HepG2 (cell line): ENCODE results near the gene RPGRIP1. TPM values are rescaled to one million over a fixed set of nuclear protein-coding genes. Genes with fewer than 3 reads are reported as not detected.

Source experiments
- ATAC-seq: fragments of 200-7000 bp; cut with Tn5 transposase; 3 replicates; pipeline ENCODE4 v1.9.1; 2020; ENCODE audit warnings: mild to moderate bottlenecking, moderate library complexity
- BruUV-seq: library from RNA; stranded (reverse); fragments of 400-500 nt; replicated peaks from 2 replicates; lab custom pipeline; 2021; lab: Mats Ljungman, UMichigan
- CTCF ChIA-PET: fragments of 300-600 bp; formaldehyde crosslinking; extraction: SDS; loops from one replicate; lab custom pipeline; 2021; ENCODE audit warnings: low total read pairs, inconsistent platforms, low intra/inter-chr PET ratio; lab: Yijun Ruan, JAX
- POLR2A ChIA-PET: fragments of 350-600 bp; sonication (Branson Sonifier 250); formaldehyde crosslinking; loops from one replicate; lab custom pipeline; 2020; ENCODE audit warnings: antibody characterized with exemption, inconsistent platforms; lab: Yijun Ruan, JAX
- DNase-seq: peaks from one replicate; pipeline ENCODE4 v3.0.0-alpha.2; 2015; ENCODE audit warnings: low spot score
- FAIRE-seq: peaks from 3 replicates; lab custom pipeline; 2011; peaks lifted over from hg19 to GRCh38; lab: Jason Lieb, UNC
- H2AFZ ChIP-seq: one replicate; pipeline ENCODE4 v1.6.1; 2011; ENCODE audit warnings: low read length, inconsistent platforms
- H3K27ac ChIP-seq: fragments of 300-600 bp; 3 replicates; pipeline ENCODE4 v1.8.0; 2011; ENCODE audit warnings: mixed run types, mild to moderate bottlenecking, mixed read lengths, low read length, inconsistent platforms; ENCODE audit not compliant: insufficient read depth; ENCODE audit errors: extremely low read length
- H3K27me3 ChIP-seq, 2 experiments: fragments of 200-600 bp in 1 of 2; 2 replicates in 1 of 2; 3 replicates in 1 of 2; pipeline versions ENCODE4 v1.6.0 to v1.8.0; 2011; ENCODE audit warnings: low read length in 2 of 2, mild to moderate bottlenecking in 2 of 2, moderate library complexity in 2 of 2, inconsistent platforms in 1 of 2; ENCODE audit not compliant: insufficient read depth in 2 of 2, control insufficient read depth in 1 of 2
- H3K36me3 ChIP-seq, 2 experiments: fragments of 200-600 bp in 1 of 2; replicated peaks in 1 of 2; 2 replicates in 1 of 2; 3 replicates in 1 of 2; pipeline versions ENCODE4 v1.5.1 to v1.8.0; 2011; ENCODE audit warnings: low read length in 2 of 2, inconsistent platforms in 1 of 2; ENCODE audit not compliant: insufficient read depth in 2 of 2, control insufficient read depth in 1 of 2
- H3K4me1 ChIP-seq: 2 replicates; pipeline ENCODE4 v1.5.1; 2012; ENCODE audit warnings: low read length, inconsistent platforms; ENCODE audit not compliant: insufficient read depth
- H3K4me2 ChIP-seq: 2 replicates; pipeline ENCODE4 v1.6.0; 2011; ENCODE audit warnings: low read depth, low read length, inconsistent platforms
- H3K4me3 ChIP-seq, 3 experiments: fragments of 200-600 bp in 1 of 3; sonication (generic), shearing (Covaris generic) in 1 of 3; replicated peaks in 1 of 3; 2 replicates each; pipeline ENCODE4 v1.5.1; 2011 to 2016; ENCODE audit warnings: low read length in 3 of 3, inconsistent platforms in 2 of 3, low read depth in 2 of 3, mild to moderate bottlenecking in 2 of 3, control low read depth in 1 of 3, mixed read lengths in 1 of 3; ENCODE audit not compliant: insufficient read depth in 1 of 3
- H3K79me2 ChIP-seq: one replicate; pipeline ENCODE4 v1.6.1; 2011; ENCODE audit warnings: low read length, inconsistent platforms; ENCODE audit not compliant: insufficient read depth
- H3K9ac ChIP-seq: 2 replicates; pipeline ENCODE4 v1.6.0; 2011; ENCODE audit warnings: mild to moderate bottlenecking, low read depth, low read length, inconsistent platforms; ENCODE audit not compliant: insufficient read depth
- H3K9me3 ChIP-seq: 2 replicates; pipeline ENCODE4 v1.5.1; 2012; ENCODE audit warnings: mild to moderate bottlenecking, low read length
- H4K20me1 ChIP-seq: 2 replicates; pipeline ENCODE4 v1.6.0; 2011; ENCODE audit warnings: inconsistent platforms, mild to moderate bottlenecking, low read length, moderate library complexity; ENCODE audit not compliant: insufficient read depth
- CHD4 ChIP-seq: fragments of 200-600 bp; sonication (generic); IDR thresholded peaks from 2 replicates; pipeline ENCODE4 v1.7.0; 2017; ENCODE audit warnings: mild to moderate bottlenecking, low read length, borderline replicate concordance
- DMAP1 ChIP-seq: IDR thresholded peaks from 2 replicates; pipeline ENCODE4 v1.6.1; 2016
- E2F2 ChIP-seq: sonication (generic); formaldehyde crosslinking; IDR thresholded peaks from 2 replicates; pipeline ENCODE4 v1.4.0; 2020; ENCODE audit warnings: missing genetic modification reagents, borderline replicate concordance
- HMGA1 ChIP-seq: sonication (generic); formaldehyde crosslinking; conservative IDR thresholded peaks from 2 replicates; pipeline ENCODE4 v1.4.0; 2020; ENCODE audit warnings: missing genetic modification reagents
- HNF1B ChIP-seq: sonication (generic); formaldehyde crosslinking; IDR thresholded peaks from 2 replicates; pipeline ENCODE4 v1.5.1; 2020; ENCODE audit warnings: mild to moderate bottlenecking, moderate library complexity, missing genetic modification reagents
- KDM5A ChIP-seq: fragments of 200-600 bp; sonication (generic); IDR thresholded peaks from 2 replicates; pipeline ENCODE4 v1.7.0; 2018; ENCODE audit warnings: antibody characterized with exemption, mild to moderate bottlenecking, low read length, borderline replicate concordance
- KLF11 ChIP-seq: IDR thresholded peaks from 2 replicates; pipeline ENCODE4 v1.6.1; 2016; ENCODE audit warnings: missing compliant biosample characterization
- MBD4 ChIP-seq: IDR thresholded peaks from 2 replicates; pipeline ENCODE4 v1.6.1; 2012; ENCODE audit warnings: low read length, inconsistent platforms, borderline replicate concordance
- POLR2A ChIP-seq, 2 experiments: IDR thresholded peaks; 2 replicates each; pipeline ENCODE4 v1.6.1; 2011; ENCODE audit warnings: low read depth in 2 of 2, low read length in 2 of 2, mild to moderate bottlenecking in 1 of 2, moderate library complexity in 1 of 2; ENCODE audit not compliant: insufficient read depth in 1 of 2
- RBM22 ChIP-seq: fragments of 200-400 bp; formaldehyde crosslinking; optimal IDR thresholded peaks from 2 replicates; pipeline ENCODE3; 2017; ENCODE audit warnings: mild to moderate bottlenecking, low read length, moderate library complexity
- SRY ChIP-seq: sonication (generic); formaldehyde crosslinking; IDR thresholded peaks from 2 replicates; pipeline ENCODE4 v1.8.0; 2022; ENCODE audit warnings: mild to moderate bottlenecking, missing genetic modification reagents
- ZFP41 ChIP-seq: sonication (generic); formaldehyde crosslinking; IDR thresholded peaks from 2 replicates; pipeline ENCODE4 v1.4.0; 2020; ENCODE audit warnings: mild to moderate bottlenecking, missing genetic modification reagents, borderline replicate concordance
- ZNF180 ChIP-seq: sonication (generic); formaldehyde crosslinking; IDR thresholded peaks from 2 replicates; pipeline ENCODE4 v1.4.0; 2020; ENCODE audit warnings: low read depth, missing genetic modification reagents, borderline replicate concordance
- ZNF20 ChIP-seq: sonication (generic); formaldehyde crosslinking; IDR thresholded peaks from 2 replicates; pipeline ENCODE4 v1.4.0; 2020; ENCODE audit warnings: mild to moderate bottlenecking, moderate library complexity, missing genetic modification reagents
- ZNF652 ChIP-seq: IDR thresholded peaks from 2 replicates; pipeline ENCODE4 v1.6.1; 2016; ENCODE audit warnings: low read depth, borderline replicate concordance
- WGBS: methylation state at CpG from one replicate; pipeline ENCODE4 v1.1.6; 2017; ENCODE audit warnings: low lambda C conversion rate; 5-methylcytosine and 5-hydroxymethylcytosine counted together
- in situ Hi-C: cut with HindIII; loops from 2 replicates; pipeline ENCODE4 v1.10.0; 2017; ENCODE audit warnings: low pct_unique_long_range_greater_than_20kb; ENCODE audit not compliant: extremely low pct_ligation_motif_present
- intact Hi-C: fragments of 100-400 bp; cut with micrococcal nuclease; formaldehyde crosslinking; loops from one replicate; pipeline ENCODE4 v1.10.0; 2022; ENCODE audit not compliant: unreplicated experiment
- polyA plus RNA-seq, 8 experiments: library from polyadenylated mRNA; depleted of rRNA in 3 of 8; stranded (reverse) in 7 of 8; unstranded in 1 of 8; fragments of >200 nt; fragmentation: Illumina TruSeq in 4 of 8; extraction: Trizol in 4 of 8; gene quantifications; 2 replicates each; pipeline versions ENCODE4 v1.2.1 to v1.2.3, GENCODE V29; 2011 to 2016; ENCODE audit warnings: low read depth in 4 of 8, missing spikeins in 1 of 8, mixed read lengths in 1 of 8; ENCODE audit not compliant: insufficient read depth in 1 of 8
- total RNA-seq, 5 experiments: library from RNA; depleted of rRNA; stranded (reverse); fragments of >200 nt; fragmentation: Illumina TruSeq; extraction: Trizol; gene quantifications; 2 replicates each; pipeline ENCODE4 v1.2.3, GENCODE V29; 2016; ENCODE audit warnings: low read depth in 1 of 5
- TF ChIP-seq, protein P1 (sequence below): IDR thresholded peaks from 2 replicates; pipeline ENCODE4 v1.6.1; 2012; ENCODE audit warnings: low read depth, low read length, improper control_type of control experiment
- TF ChIP-seq, protein P2 (sequence below): sonication (generic); formaldehyde crosslinking; IDR thresholded peaks from 2 replicates; pipeline ENCODE4 v1.4.0; 2020; ENCODE audit warnings: mild to moderate bottlenecking, low read depth, missing genetic modification reagents

RPGRIP1 gene
- total and polyA plus RNA-seq, 2 of the 13 experiments (the other 11 are each of a cell fraction or from before 2014, with no cell fraction given): 0.13 to 1.1 TPM

- TF ChIP-seq, protein P1, sequence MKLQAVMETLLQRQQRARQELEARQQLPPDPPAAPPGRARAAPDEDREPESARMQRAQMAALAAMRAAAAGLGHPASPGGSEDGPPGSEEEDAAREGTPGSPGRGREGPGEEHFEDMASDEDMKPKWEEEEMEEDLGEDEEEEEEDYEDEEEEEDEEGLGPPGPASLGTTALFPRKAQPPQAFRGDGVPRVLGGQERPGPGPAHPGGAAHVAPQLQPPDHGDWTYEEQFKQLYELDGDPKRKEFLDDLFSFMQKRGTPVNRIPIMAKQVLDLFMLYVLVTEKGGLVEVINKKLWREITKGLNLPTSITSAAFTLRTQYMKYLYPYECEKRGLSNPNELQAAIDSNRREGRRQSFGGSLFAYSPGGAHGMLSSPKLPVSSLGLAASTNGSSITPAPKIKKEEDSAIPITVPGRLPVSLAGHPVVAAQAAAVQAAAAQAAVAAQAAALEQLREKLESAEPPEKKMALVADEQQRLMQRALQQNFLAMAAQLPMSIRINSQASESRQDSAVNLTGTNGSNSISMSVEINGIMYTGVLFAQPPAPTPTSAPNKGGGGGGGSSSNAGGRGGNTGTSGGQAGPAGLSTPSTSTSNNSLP: no peak
- no peak for TF ChIP-seq KDM5A
- no peak for TF ChIP-seq ZNF180 (CRISPR knock-in tag)
- no peak for TF ChIP-seq ZNF652
- TF ChIP-seq SRY: no peak
- TF ChIP-seq, protein P2, sequence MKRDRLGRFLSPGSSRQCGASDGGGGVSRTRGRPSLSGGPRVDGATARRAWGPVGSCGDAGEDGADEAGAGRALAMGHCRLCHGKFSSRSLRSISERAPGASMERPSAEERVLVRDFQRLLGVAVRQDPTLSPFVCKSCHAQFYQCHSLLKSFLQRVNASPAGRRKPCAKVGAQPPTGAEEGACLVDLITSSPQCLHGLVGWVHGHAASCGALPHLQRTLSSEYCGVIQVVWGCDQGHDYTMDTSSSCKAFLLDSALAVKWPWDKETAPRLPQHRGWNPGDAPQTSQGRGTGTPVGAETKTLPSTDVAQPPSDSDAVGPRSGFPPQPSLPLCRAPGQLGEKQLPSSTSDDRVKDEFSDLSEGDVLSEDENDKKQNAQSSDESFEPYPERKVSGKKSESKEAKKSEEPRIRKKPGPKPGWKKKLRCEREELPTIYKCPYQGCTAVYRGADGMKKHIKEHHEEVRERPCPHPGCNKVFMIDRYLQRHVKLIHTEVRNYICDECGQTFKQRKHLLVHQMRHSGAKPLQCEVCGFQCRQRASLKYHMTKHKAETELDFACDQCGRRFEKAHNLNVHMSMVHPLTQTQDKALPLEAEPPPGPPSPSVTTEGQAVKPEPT (CRISPR knock-in tag): no peak
- TF ChIP-seq, all 625 proteins: peak for 14
These were observed 20.7 kb upstream of the RPGRIP1 start (continued) for GRCh38 chr14:21258889-21259787.

DNA sequence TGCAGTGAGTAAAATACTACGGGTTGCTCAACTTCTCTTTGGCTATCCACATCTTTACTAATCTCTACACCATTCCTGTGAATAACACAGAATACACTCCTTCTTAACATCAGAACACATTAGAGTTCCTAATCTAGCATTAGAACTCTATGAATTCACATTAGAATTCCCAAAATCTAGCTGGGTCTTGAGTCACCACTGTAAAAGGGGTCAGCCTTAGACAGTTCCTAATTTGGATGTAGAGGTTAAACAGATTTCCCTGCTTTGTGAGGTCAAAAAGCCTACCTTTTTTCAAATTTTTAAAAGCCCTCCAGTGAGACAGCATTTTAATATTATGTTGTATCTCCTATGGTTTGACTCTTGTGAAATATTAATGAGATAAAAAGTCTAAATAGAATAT, 18.1 kb upstream of the RPGRIP1 start:
- 94% methylated on average over 1 of the region's 1 CpG for WGBS
- no peak for ATAC-seq
- H3K4me3 ChIP-seq: no peak overlapping the region
- H3K36me3 ChIP-seq: peaks cover 25 to 89% of the 10 kb centered on the region in 2 experiments
- ChIA-PET CTCF (no interaction called here), POLR2A (interaction anchor here (1.3 kb wide), 1 partner anchor 46 kb away, joined by 3 read pairs; no protein-coding TSS in a partner anchor)
- no peak overlapping the region for H3K9ac ChIP-seq
- H3K9me3 ChIP-seq: no peaks in the 10 kb centered on the region
- no TSS peak for BruUV-seq
- no peak for FAIRE-seq
- no peaks in the 10 kb centered on the region for H3K27me3 ChIP-seq
- no peak overlapping the region for H2AFZ ChIP-seq
- H3K79me2 ChIP-seq: peaks cover 98% of the 10 kb centered on the region
- H3K27ac ChIP-seq: no peak overlapping the region
- intact Hi-C loops: no loop called here
- in situ Hi-C loops: no loop called here
- H4K20me1 ChIP-seq: peaks cover 97% of the 10 kb centered on the region
- no peak for DNase-seq
- H3K4me2 ChIP-seq: no peak overlapping the region
- H3K4me1 ChIP-seq: peaks cover 96% of the 10 kb centered on the region
- no peak for TF ChIP-seq E2F2 (CRISPR knock-in tag)
- peak; percentile 35 for TF ChIP-seq RBM22
- TF ChIP-seq MBD4: peak; percentile 22; the same call in 1 of the 2 replicates
- TF ChIP-seq HMGA1 (CRISPR knock-in tag): no peak
- TF ChIP-seq CHD4: 0 out of 2 replicates have a peak, but pooled peaks have one; percentile 2
- TF ChIP-seq ZNF20 (CRISPR knock-in tag): no peak
- no peak for TF ChIP-seq KLF11
- TF ChIP-seq ZFP41 (CRISPR knock-in tag): no peak
- TF ChIP-seq HNF1B: no peak
- TF ChIP-seq DMAP1 (CRISPR knock-in tag): no peak
- peak in 1 of 2 experiments; percentile 32; a peak in 2 of 4 replicates for TF ChIP-seq POLR2A (IDR thresholded peaks at IDR 0.05; ENCODE audit: insufficient read depth in 1 of 2, low read depth in 2 of 2, low read length in 2 of 2)
